HG02938 (cell line): ENCODE measurements around the gene GPC6.

Source experiments
- ATAC-seq: cut with Tn5 transposase; IDR thresholded peaks from one replicate; pipeline ENCODE4 v1.9.1; 2021; ENCODE audit warnings: mild to moderate bottlenecking, moderate library complexity; ENCODE audit not compliant: unreplicated experiment

The GPC6 gene

GRCh38 chr13:93268327-93269028 is 41.9 kb downstream of the GPC6 start:
- no peak for ATAC-seq

- ATAC-seq = no peak
These were observed 44.4 kb downstream of the GPC6 start for GRCh38 chr13:93270769-93271742.

DNA sequence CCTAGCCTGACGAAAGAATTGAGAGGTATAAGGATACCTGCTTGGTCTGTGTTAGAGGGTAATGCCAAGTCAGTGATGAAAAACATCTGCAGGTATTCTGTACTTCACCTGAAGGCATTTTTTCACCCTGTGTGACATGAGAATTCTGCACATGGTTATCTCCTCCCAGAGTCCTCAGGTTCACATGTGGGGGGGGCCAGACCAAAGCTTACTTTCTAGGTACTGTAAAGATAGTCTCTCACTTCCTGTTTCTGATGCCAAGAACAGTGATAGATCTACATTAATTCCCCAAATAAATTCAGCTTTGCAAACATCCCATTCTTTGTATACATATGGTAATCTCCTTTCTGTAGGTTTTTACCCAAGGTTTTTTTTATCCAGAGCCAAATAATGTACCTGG is 53.4 kb downstream of the GPC6 start:
- ATAC-seq = no peak

DNA sequence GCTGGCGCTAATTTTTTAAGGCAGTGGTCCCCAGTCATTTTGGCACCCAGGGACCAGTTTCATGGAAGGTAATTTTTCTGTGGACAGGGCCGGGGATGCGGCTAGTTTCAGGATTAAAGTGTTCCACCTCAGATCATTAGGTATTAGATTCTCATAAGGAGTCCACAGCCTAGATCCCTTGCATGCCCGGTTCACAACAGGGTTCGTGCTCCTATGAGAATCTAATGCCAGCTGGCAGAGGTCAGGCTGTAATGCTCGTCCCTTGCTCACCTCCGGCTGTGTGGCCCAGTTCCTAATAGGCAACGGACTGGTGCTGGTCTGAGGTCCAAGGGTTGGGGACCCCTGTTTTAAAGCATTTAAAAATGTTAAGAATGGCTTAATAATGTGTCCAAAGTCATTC is 54.1 kb downstream of the GPC6 start:
- no peak for ATAC-seq

- ATAC-seq = no peak
These were observed 56.6 kb downstream of the GPC6 start for GRCh38 chr13:93283255-93283654.

DNA sequence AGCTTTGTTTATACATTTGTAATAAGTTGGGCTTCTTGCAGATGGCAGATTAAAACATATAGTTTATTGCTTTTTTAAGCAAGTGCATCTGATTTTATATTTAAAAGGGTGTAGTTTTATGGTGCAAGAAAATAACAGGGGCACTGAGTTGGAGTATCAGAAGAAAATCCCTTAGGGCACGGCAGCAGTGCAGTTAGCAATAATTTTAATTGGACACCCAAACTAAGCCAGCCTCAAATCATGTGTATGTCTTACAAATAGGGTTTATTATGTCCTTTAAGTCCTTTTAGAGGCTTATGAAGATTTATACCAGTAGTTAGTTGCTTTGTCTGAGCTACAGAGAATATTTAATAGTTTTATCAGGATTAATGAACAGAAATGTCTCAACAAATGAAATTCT is 57.5 kb downstream of the GPC6 start:
- no peak for ATAC-seq

GRCh38 chr13:93286047-93286446 is 59.4 kb downstream of the GPC6 start:
- ATAC-seq = no peak

DNA sequence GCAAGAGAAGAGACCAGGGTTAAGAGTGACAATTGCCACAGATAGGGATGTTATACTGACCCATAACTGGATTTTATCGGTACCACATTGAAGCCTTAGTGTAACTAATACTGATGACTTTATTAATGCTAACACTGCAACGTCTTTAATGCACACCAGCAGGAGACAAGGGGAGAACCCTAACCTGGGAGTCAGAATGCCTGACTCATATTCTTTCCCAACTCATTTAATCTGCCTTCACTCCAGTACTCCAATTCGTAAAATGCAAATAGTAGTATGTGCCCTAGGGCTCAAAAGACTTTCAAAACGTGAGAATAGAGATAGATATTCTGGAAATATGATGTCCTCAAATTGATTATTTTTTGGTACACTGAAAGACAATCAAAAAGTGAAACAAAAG is 62.4 kb downstream of the GPC6 start:
- no peak for ATAC-seq

GRCh38 chr13:93289842-93290241 is 63.2 kb downstream of the GPC6 start:
- ATAC-seq = no peak

- no peak for ATAC-seq
These were observed 63.9 kb downstream of the GPC6 start for GRCh38 chr13:93290503-93290902.

DNA sequence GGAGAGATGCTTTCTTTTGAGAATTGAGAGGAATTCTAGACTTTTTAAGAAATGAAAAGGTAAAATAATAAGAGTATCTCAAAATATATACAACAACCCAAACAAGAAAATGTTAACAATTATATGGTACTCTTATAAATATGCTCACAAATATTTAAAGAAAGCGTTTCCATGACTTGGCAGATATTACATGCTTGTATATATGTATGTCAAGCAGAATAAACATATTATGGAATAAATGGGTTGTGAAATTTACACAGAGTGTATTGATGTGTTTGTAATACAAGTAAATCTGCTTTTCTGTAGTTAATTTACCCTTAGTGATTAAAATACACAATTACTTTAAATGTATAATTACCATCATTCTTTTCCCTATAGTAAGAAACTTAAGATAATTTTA is 65.8 kb downstream of the GPC6 start:
- ATAC-seq = no peak

DNA sequence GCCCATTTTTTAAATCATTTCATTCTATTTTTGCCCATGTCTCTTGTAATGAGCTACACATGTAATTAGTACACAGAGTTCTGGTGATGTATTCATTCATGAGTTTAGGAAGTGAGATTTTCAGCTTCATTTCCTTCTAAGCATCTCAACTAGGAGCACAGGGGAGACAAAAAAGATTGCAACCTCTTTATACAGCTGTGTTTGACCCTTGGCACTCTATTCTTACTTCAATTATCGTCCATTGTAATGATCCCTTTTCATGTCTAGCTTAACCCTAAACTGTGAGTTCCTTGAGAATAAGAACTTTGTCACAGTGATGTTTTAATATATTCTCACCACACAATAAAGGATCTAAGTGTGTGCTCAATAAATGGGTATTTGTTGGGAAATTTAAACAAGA is 67.1 kb downstream of the GPC6 start:
- ATAC-seq = no peak

DNA sequence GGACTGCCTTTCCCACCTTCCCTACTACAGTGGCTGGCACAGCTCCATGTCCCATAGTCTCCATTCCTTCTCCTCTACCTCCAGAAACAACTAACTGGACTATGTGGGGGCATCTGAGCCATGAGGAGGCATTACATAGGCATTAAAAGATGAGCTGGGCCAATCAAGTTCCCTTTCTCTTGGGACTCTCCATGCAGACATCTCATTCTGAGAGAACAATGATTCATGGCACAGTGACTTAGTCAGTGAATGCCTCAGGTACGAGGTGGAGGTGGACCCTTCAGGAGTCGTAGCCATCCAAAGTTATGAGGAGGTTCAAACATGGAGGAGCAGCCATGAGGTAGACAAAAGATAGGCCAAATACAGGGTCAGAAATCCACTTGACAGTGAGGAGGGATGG is 70.0 kb downstream of the GPC6 start:
- ATAC-seq = no peak

GRCh38 chr13:93298713-93299112 is 72.1 kb downstream of the GPC6 start:
- ATAC-seq = no peak

GRCh38 chr13:93304134-93304533 is 77.5 kb downstream of the GPC6 start:
- ATAC-seq = no peak

DNA sequence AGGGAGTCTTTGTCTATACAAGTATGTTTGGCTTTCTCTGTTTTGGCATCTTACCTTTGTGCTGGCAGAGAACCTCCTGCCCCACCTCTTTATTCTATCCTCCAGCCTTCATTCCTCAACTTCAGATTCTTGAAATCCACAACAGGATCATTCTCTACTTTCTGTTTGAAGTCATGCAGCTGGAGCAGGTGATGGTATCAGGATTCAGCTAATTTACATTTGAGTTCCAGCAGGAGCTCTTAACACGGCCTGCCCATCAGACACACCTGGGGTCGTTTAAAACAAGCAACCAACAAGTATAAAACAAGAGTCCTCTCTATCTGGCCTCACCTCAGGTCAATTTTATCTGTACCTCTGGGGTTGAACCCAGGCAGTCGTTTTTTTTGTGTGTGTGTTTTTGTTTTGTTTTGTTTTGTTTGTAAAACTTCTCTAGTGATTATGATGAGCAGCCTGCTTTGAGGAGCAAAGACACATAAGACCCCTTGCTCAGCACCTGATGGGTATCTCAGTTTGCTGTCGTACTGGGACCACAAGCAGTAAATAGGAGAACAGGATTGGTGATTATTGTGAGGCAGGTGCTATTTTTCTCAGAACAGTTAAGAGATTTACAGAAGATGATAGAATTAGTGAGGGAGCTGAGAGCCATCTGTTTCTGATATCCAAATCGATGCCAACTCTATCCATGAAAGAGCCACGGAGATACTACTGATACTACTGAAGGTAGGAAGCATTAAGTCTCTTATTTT is 78.4 kb downstream of the GPC6 start:
- ATAC-seq = no peak

DNA sequence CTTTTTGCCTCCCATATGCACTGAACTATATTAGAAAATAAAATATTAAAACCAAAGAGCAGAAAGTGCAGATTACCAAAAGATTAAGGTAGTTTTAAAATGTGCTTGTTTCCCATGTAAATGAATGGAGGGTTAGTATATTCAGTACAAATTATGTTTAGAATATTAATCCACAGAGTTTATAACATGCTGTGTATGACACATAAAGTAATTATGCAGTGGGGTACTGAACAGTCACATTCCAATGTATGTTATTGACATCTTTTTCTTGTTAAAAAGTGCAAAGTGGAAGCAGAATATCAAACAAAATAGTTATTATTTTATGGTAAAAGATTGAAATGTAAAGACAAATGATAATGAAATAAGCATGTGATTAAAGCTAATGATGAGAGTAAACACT is 79.3 kb downstream of the GPC6 start:
- ATAC-seq = no peak

DNA sequence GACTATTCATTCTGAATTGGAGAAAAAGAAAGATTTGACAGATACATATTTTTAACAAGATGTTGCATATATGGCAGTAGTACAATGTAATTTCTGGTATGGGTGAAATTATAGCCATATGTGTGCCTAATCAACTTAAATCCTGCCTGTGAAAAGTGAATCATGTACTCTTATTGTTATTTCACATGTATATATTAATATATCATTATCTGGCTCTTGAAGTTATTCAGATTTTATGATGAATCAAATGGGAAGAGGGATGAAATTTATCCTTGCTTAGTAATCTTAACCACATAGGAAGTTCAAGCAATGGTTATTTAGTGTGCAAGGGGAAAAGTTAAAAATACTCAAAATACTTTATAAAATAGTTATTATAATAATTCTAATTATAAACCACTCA is 80.5 kb downstream of the GPC6 start:
- no peak for ATAC-seq

DNA sequence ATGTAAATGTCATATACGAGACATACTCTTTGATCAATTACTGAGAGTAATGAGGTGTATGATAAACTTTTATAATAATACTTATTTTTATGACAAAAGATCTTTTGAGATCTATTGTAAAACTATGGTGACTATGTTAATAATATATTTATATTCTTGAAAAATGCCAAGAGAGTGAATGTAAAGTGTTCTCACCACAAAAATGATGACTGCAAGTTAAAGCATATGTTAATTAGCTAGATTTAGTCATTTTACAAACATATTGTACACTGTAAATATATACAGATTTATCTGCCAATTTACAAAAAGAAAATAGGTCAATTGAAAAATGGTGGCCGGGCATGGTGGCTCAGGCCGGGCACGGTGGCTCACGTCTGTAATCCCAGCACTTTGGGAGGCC is 81.0 kb downstream of the GPC6 start:
- no peak for ATAC-seq

- no peak for ATAC-seq
These were observed 83.4 kb downstream of the GPC6 start for GRCh38 chr13:93309886-93310523.

DNA sequence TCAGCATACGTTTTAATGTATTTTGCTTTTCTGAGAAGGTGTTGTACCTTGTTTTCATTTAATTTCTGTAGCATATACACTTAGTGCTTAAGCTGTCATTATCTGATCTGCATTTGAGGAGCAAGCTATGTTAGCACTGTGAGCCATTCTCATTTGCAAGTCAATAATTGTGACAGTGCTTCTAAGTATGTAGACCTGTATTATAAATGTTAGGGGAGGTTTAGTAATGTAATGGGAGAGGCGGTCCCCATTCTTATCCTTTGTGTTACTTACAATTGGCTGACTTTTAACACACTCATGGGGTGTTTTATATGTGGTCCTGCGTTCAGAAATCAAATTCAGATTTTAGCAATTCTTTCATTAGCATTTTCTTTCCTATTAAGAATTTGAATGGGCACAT is 90.2 kb downstream of the GPC6 start:
- ATAC-seq = no peak
